Right hindlimb (tissue), 1 donor: ENCODE data around the gene CSRP2.

Experiments
- DNase-seq: peaks from one replicate; pipeline ENCODE4 v3.0.0-alpha.2; 2018

Gene CSRP2

GRCh38 chr12:76890151-76891143 is 11.6 kb upstream of the CSRP2 start:
- no peak for DNase-seq

GRCh38 chr12:76888775-76889174 is 10.0 kb upstream of the CSRP2 start:
- DNase-seq: no peak

GRCh38 chr12:76883811-76884210 is 5.0 kb upstream of the CSRP2 start:
- peak; percentile 73 for DNase-seq

- DNase-seq: no peak
Measured at GRCh38 chr12:76883151-76883550, 4.3 kb upstream of the CSRP2 start.

- no peak for DNase-seq
Measured at GRCh38 chr12:76882367-76882766, 3.5 kb upstream of the CSRP2 start.

GRCh38 chr12:76881142-76881541 is 2.3 kb upstream of the CSRP2 start:
- DNase-seq: no peak

GRCh38 chr12:76880519-76881023 is 1.8 kb upstream of the CSRP2 start:
- DNase-seq: no peak

GRCh38 chr12:76879710-76880518 is 1.1 kb upstream of the CSRP2 start:
- DNase-seq: no peak

- peak; percentile 71 for DNase-seq
Measured at GRCh38 chr12:76878099-76878898, 520 bp downstream of the CSRP2 start.

- DNase-seq: no peak
Measured at GRCh38 chr12:76876696-76877229, 2.1 kb downstream of the CSRP2 start.

- DNase-seq: no peak
Measured at GRCh38 chr12:76874491-76875190, 4.2 kb downstream of the CSRP2 start.

- no peak for DNase-seq
Measured at GRCh38 chr12:76874027-76874426, 4.8 kb downstream of the CSRP2 start.

GRCh38 chr12:76872415-76872814 is 6.4 kb downstream of the CSRP2 start:
- DNase-seq: no peak

GRCh38 chr12:76871742-76872141 is 7.1 kb downstream of the CSRP2 start:
- DNase-seq: peak; percentile 47

- no peak for DNase-seq
Measured at GRCh38 chr12:76871082-76871481, 7.7 kb downstream of the CSRP2 start.

- DNase-seq: peak; percentile 88
Measured at GRCh38 chr12:76866726-76867125, 12.1 kb downstream of the CSRP2 start.

GRCh38 chr12:76866151-76866567 is 12.7 kb downstream of the CSRP2 start:
- no peak for DNase-seq

GRCh38 chr12:76864791-76865400 is 13.9 kb downstream of the CSRP2 start:
- no peak for DNase-seq

GRCh38 chr12:76863837-76864236 is 15.0 kb downstream of the CSRP2 start:
- DNase-seq: no peak

GRCh38 chr12:76863005-76863670 is 15.7 kb downstream of the CSRP2 start:
- no peak for DNase-seq

- DNase-seq: no peak
Measured at GRCh38 chr12:76860256-76860655, 18.6 kb downstream of the CSRP2 start.
